Activated naive CD8-positive, alpha-beta T cell treated with anti-CD3 and anti-CD28 coated beads, Interleukin-2, amount 50 U/mL, for 24 hours (primary cell): ENCODE measurements around the gene ZNF74.

Experiments
- ATAC-seq: fragments of 150-1000 bp; cut with Tn5 transposase; one replicate; pipeline ENCODE4 v1.10.0; 2021
- DNase-seq: peaks from one replicate; pipeline ENCODE4 v3.0.0; 2021
- H3K27ac Mint-ChIP-seq: one replicate; pipeline ENCODE4 v1.8.0; 2021; ENCODE audit warnings: mild to moderate bottlenecking, mixed read lengths
- H3K27me3 Mint-ChIP-seq: one replicate; pipeline ENCODE4 v1.8.0; 2021; ENCODE audit warnings: mixed read lengths
- H3K36me3 Mint-ChIP-seq: one replicate; pipeline ENCODE4 v1.8.0; 2021; ENCODE audit warnings: low read depth, mixed read lengths
- H3K4me1 Mint-ChIP-seq: one replicate; pipeline ENCODE4 v1.8.0; 2021; ENCODE audit warnings: mixed read lengths
- H3K4me3 Mint-ChIP-seq: one replicate; pipeline ENCODE4 v1.8.0; 2021; ENCODE audit warnings: mild to moderate bottlenecking, moderate library complexity, mixed read lengths
- H3K9me3 Mint-ChIP-seq: one replicate; pipeline ENCODE4 v1.8.0; 2021; ENCODE audit warnings: mixed read lengths

Gene ZNF74

GRCh38 chr22:20435436-20436306 lies 41.7 kb downstream of the ZNF74 start:
- Mint-ChIP-seq H3K27me3 (peaks cover 59% of the 10 kb centered on the region), H3K9me3 (no peaks in the 10 kb centered on the region), H3K27ac (no peak overlapping the region), H3K4me1 (peaks cover 12% of the 10 kb centered on the region), H3K36me3 (no peaks in the 10 kb centered on the region), H3K4me3 (peak overlapping the region; percentile 38)
- DNase-seq, result no peak
- ATAC-seq, result no peak

GRCh38 chr22:20436307-20436767 lies 42.4 kb downstream of the ZNF74 start:
- Mint-ChIP-seq H3K4me3 (peak overlapping the region; percentile 65), H3K27me3 (peaks cover 59% of the 10 kb centered on the region), H3K9me3 (no peaks in the 10 kb centered on the region), H3K36me3 (no peaks in the 10 kb centered on the region), H3K27ac (no peak overlapping the region), H3K4me1 (peaks cover 11% of the 10 kb centered on the region)
- ATAC-seq, result no peak
- no peak for DNase-seq

- Mint-ChIP-seq H3K4me3 (peak overlapping the region; percentile 65), H3K4me1 (peaks cover 9% of the 10 kb centered on the region), H3K27ac (no peak overlapping the region), H3K27me3 (peaks cover 54% of the 10 kb centered on the region), H3K36me3 (no peaks in the 10 kb centered on the region), H3K9me3 (no peaks in the 10 kb centered on the region)
- ATAC-seq (no peak), DNase-seq (no peak)
These were observed 43.0 kb downstream of the ZNF74 start for GRCh38 chr22:20436768-20437612.

- Mint-ChIP-seq H3K27me3 (peaks cover 46% of the 10 kb centered on the region), H3K9me3 (no peaks in the 10 kb centered on the region), H3K4me3 (peak within 1 kb of the TSS; percentile 65), H3K27ac (no peak within 1 kb of the TSS), H3K4me1 (peaks cover 9% of the 10 kb centered on the region), H3K36me3 (peaks cover 2% of the 10 kb centered on the region)
- no peak for ATAC-seq
- no peak for DNase-seq
These were observed 43.9 kb downstream of the ZNF74 start, which contains the start of gene SCARF2 for GRCh38 chr22:20437613-20438426. TSS of gene SCARF2 (minus strand) at chr22:20437825. CDS start at chr22:20437754, 71 bp downstream.

GRCh38 chr22:20438427-20438677 lies 44.4 kb downstream of the ZNF74 start:
- H3K4me3 Mint-ChIP-seq, result no peak overlapping the region
- no peak overlapping the region for H3K27ac Mint-ChIP-seq
- ATAC-seq (no peak), DNase-seq (no peak)
- peaks cover 2% of the 10 kb centered on the region for H3K36me3 Mint-ChIP-seq
- peaks cover 9% of the 10 kb centered on the region for H3K4me1 Mint-ChIP-seq
- no peaks in the 10 kb centered on the region for H3K9me3 Mint-ChIP-seq
- H3K27me3 Mint-ChIP-seq, result peaks cover 42% of the 10 kb centered on the region

GRCh38 chr22:20438678-20439492 lies 44.9 kb downstream of the ZNF74 start:
- Mint-ChIP-seq H3K9me3 (no peaks in the 10 kb centered on the region), H3K27ac (no peak overlapping the region), H3K36me3 (peaks cover 2% of the 10 kb centered on the region), H3K4me3 (no peak overlapping the region), H3K27me3 (peaks cover 40% of the 10 kb centered on the region), H3K4me1 (peaks cover 9% of the 10 kb centered on the region)
- DNase-seq (no peak), ATAC-seq (no peak)

GRCh38 chr22:20439556-20439927 lies 45.6 kb downstream of the ZNF74 start:
- Mint-ChIP-seq H3K4me1 (peaks cover 9% of the 10 kb centered on the region), H3K36me3 (peaks cover 2% of the 10 kb centered on the region), H3K27me3 (peaks cover 34% of the 10 kb centered on the region), H3K9me3 (no peaks in the 10 kb centered on the region), H3K27ac (no peak overlapping the region), H3K4me3 (no peak overlapping the region)
- no peak for ATAC-seq
- no peak for DNase-seq

GRCh38 chr22:20439928-20440575 lies 46.1 kb downstream of the ZNF74 start:
- ATAC-seq, result no peak
- Mint-ChIP-seq H3K4me1 (peaks cover 9% of the 10 kb centered on the region), H3K4me3 (no peak overlapping the region), H3K27me3 (peaks cover 29% of the 10 kb centered on the region), H3K27ac (no peak overlapping the region), H3K36me3 (peaks cover 2% of the 10 kb centered on the region), H3K9me3 (no peaks in the 10 kb centered on the region)
- DNase-seq, result no peak

- H3K9me3 Mint-ChIP-seq, result no peaks in the 10 kb centered on the region
- peaks cover 8% of the 10 kb centered on the region for H3K4me1 Mint-ChIP-seq
- no peak for ATAC-seq
- peaks cover 20% of the 10 kb centered on the region for H3K27me3 Mint-ChIP-seq
- DNase-seq, result no peak
- peaks cover 2% of the 10 kb centered on the region for H3K36me3 Mint-ChIP-seq
- no peak overlapping the region for H3K4me3 Mint-ChIP-seq
- H3K27ac Mint-ChIP-seq, result no peak overlapping the region
These were observed 47.0 kb downstream of the ZNF74 start for GRCh38 chr22:20440637-20441591.

- Mint-ChIP-seq H3K9me3 (no peaks in the 10 kb centered on the region), H3K4me1 (peaks cover 5% of the 10 kb centered on the region), H3K4me3 (no peak overlapping the region), H3K36me3 (peaks cover 2% of the 10 kb centered on the region), H3K27ac (no peak overlapping the region), H3K27me3 (peaks cover 16% of the 10 kb centered on the region)
- ATAC-seq (no peak), DNase-seq (no peak)
These were observed 47.9 kb downstream of the ZNF74 start for GRCh38 chr22:20441631-20442484.

GRCh38 chr22:20442485-20443284 lies 48.7 kb downstream of the ZNF74 start:
- Mint-ChIP-seq H3K36me3 (peaks cover 2% of the 10 kb centered on the region), H3K9me3 (no peaks in the 10 kb centered on the region), H3K4me1 (no peaks in the 10 kb centered on the region), H3K27ac (no peak overlapping the region), H3K4me3 (no peak overlapping the region), H3K27me3 (peaks cover 10% of the 10 kb centered on the region)
- DNase-seq (no peak), ATAC-seq (no peak)
